ENCODE measurements around the gene WASF3. TPM values are rescaled to one million over a fixed set of nuclear protein-coding genes. Genes with fewer than 3 reads are reported as not detected.
"Not testable (repeated sequence)": the region's sequence is repeated elsewhere in the genome, so short reads cannot be mapped to it uniquely, and the experiment has no call there.

Gene WASF3
- total RNA-seq, 1 donor from 2014 or later = 27.1 TPM

DNA sequence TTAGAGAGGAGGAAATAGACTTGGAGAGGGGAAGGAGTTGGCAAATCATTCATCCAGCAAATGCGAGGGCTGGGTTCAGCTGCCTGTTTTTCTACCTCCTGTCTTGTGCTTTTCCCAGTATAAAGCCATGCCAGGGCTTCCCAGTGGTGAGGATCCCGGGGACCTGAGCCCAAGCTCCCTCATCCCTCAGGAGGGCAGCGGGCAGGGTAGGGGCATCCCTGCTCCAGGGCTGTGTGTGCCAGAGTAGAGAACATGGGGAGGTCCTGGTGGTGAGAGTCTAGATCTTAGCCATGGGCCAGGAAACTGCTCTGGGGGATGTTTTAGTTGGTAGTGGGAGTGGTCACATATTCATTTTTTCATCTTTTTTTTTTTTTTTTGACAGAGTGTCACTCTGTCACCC, 159.5 kb downstream of the WASF3 start:
- no peak for DNase-seq (ENCODE audit: low spot score)

GRCh38 chr13:26718146-26718545, 160.7 kb downstream of the WASF3 start:
- no peak for DNase-seq (ENCODE audit: low spot score)

- DNase-seq (ENCODE audit: low spot score) = no peak
Measured at GRCh38 chr13:26718872-26719271, 161.4 kb downstream of the WASF3 start.

- no peak for DNase-seq (ENCODE audit: low spot score)
Measured at GRCh38 chr13:26719356-26719945, 162.0 kb downstream of the WASF3 start.

- no peak for DNase-seq (ENCODE audit: low spot score)
Measured at GRCh38 chr13:26721251-26722121, 164.0 kb downstream of the WASF3 start.

- DNase-seq (ENCODE audit: low spot score) = no peak
Measured at GRCh38 chr13:26722321-26722720, 164.8 kb downstream of the WASF3 start.

- DNase-seq (ENCODE audit: low spot score) = not testable (repeated sequence)
Measured at GRCh38 chr13:26723620-26724019, 166.1 kb downstream of the WASF3 start.

GRCh38 chr13:26726684-26727083, 169.2 kb downstream of the WASF3 start:
- no peak for DNase-seq (ENCODE audit: low spot score)

- DNase-seq (ENCODE audit: low spot score) = no peak
Measured at GRCh38 chr13:26727122-26727521, 169.6 kb downstream of the WASF3 start.

DNA sequence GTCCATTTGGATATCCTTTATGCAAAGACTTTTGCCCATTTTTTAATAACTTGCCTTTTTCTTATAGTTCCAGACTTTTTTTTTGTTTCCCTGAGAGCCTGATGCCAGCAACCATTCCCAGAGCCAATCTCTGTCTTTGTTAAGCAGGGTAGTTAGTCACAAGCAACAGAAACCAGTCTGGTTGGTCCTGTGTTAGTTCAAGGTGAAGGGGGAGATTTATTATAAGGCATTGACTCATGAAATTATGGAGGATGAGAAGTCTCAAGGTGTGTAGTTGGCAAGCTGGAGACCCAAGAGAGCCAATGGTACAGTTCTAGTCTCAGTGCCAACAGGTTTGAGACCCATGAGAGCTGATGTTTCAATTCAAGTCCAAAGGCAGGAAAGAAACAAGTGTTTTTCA, 170.2 kb downstream of the WASF3 start:
- DNase-seq (ENCODE audit: low spot score) = no peak

DNA sequence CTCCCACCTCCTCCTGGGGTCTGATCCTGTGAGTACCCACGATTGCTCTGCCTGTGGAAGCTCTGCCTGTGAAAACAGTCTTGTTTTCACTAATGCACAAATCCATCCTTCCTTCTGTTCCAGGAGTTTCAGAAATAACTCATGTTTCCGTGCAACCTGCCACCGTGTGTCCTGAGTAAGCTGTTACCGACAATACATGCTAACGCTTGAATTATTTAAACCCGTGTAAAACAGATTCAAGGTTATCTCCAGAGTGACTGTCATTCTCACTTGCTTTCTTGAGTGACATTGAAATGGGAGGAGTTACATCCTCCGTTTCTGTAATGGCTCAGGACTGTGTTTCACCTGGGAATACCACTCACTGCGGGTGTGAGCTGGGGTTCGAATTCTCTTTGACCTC, 178.2 kb downstream of the WASF3 start:
- no peak for DNase-seq (ENCODE audit: low spot score)

Other genes starting within 250 kb of the WASF3 start
- gene GPR12, start 203.1 kb downstream of the WASF3 start, total RNA-seq = 0.65 TPM

All from ureter (tissue), 1 donor.